ENCODE measurements around the gene FGFBP1.

Gene FGFBP1

DNA sequence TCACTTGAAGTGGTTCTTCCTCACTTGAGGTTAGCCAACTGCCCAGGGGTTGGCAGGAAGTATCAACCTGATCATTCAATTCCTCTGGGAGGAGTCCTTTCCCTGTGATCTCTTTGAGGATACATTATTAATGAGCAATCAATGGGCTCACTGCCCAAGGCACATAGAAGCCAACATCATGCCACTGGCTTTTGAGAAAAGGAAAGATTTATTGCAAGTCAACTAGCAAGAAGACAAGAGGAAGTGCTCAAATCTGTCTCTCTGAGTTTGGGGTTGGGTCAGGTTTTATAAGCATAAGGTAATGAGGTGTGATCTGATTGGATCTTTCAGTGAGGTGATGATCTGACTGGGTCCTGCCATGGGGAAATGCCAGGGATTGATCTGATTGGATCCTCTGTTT is 39.6 kb downstream of the FGFBP1 start:
- TF ChIP-seq, protein P1, sequence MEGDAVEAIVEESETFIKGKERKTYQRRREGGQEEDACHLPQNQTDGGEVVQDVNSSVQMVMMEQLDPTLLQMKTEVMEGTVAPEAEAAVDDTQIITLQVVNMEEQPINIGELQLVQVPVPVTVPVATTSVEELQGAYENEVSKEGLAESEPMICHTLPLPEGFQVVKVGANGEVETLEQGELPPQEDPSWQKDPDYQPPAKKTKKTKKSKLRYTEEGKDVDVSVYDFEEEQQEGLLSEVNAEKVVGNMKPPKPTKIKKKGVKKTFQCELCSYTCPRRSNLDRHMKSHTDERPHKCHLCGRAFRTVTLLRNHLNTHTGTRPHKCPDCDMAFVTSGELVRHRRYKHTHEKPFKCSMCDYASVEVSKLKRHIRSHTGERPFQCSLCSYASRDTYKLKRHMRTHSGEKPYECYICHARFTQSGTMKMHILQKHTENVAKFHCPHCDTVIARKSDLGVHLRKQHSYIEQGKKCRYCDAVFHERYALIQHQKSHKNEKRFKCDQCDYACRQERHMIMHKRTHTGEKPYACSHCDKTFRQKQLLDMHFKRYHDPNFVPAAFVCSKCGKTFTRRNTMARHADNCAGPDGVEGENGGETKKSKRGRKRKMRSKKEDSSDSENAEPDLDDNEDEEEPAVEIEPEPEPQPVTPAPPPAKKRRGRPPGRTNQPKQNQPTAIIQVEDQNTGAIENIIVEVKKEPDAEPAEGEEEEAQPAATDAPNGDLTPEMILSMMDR (IDR thresholded peaks at IDR 0.05): no peak
- H3K4me3 ChIP-seq (ENCODE audit: low read depth, low read length): no peak overlapping the region
- H3K36me3 ChIP-seq (ENCODE audit: control insufficient read depth, insufficient read depth, low read length): no peaks in the 10 kb centered on the region
- H3K27ac ChIP-seq: no peak overlapping the region
- no peak overlapping the region for H2AFZ ChIP-seq
- no peaks in the 10 kb centered on the region for H3K27me3 ChIP-seq (ENCODE audit: control insufficient read depth, insufficient read depth, low read length)
- no peaks in the 10 kb centered on the region for H3K9me3 ChIP-seq (ENCODE audit: control insufficient read depth, low read length)
- no peak overlapping the region for H3K9ac ChIP-seq
- no peak overlapping the region for H3K4me2 ChIP-seq (ENCODE audit: low read length)
- no peaks in the 10 kb centered on the region for H3K4me1 ChIP-seq
- H3K79me2 ChIP-seq: no peaks in the 10 kb centered on the region

DNA sequence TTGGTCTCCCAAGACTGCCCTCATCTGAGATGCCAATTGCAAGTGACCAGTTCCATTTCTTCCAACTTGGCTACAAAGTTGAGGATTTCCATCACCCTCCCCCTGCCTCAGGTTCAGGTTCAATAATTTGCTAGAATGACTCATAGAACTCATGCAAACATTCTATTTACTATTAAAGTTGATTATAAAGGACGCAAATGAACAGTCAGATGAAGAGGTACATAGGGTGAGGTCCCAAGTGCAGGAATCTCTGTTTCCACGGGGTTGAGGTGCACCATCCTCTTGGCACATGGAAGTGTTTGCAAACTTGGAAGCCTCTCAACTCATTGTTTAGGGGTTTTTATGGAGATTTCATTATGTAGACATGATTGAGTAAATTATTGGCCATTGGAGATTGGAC is 41.0 kb downstream of the FGFBP1 start:
- Histone ChIP-seq H3K4me1 (no peaks in the 10 kb centered on the region), H3K27ac (no peak overlapping the region), H3K27me3 (ENCODE audit: control insufficient read depth, insufficient read depth, low read length) (no peaks in the 10 kb centered on the region), H3K36me3 (ENCODE audit: control insufficient read depth, insufficient read depth, low read length) (no peaks in the 10 kb centered on the region), H3K9ac (no peak overlapping the region), H3K79me2 (no peaks in the 10 kb centered on the region), H3K4me2 (ENCODE audit: low read length) (no peak overlapping the region), H3K9me3 (ENCODE audit: control insufficient read depth, low read length) (no peaks in the 10 kb centered on the region), H2AFZ (no peak overlapping the region), H3K4me3 (ENCODE audit: low read depth, low read length) (no peak overlapping the region)
- TF ChIP-seq, protein P1 (IDR thresholded peaks at IDR 0.05): no peak

DNA sequence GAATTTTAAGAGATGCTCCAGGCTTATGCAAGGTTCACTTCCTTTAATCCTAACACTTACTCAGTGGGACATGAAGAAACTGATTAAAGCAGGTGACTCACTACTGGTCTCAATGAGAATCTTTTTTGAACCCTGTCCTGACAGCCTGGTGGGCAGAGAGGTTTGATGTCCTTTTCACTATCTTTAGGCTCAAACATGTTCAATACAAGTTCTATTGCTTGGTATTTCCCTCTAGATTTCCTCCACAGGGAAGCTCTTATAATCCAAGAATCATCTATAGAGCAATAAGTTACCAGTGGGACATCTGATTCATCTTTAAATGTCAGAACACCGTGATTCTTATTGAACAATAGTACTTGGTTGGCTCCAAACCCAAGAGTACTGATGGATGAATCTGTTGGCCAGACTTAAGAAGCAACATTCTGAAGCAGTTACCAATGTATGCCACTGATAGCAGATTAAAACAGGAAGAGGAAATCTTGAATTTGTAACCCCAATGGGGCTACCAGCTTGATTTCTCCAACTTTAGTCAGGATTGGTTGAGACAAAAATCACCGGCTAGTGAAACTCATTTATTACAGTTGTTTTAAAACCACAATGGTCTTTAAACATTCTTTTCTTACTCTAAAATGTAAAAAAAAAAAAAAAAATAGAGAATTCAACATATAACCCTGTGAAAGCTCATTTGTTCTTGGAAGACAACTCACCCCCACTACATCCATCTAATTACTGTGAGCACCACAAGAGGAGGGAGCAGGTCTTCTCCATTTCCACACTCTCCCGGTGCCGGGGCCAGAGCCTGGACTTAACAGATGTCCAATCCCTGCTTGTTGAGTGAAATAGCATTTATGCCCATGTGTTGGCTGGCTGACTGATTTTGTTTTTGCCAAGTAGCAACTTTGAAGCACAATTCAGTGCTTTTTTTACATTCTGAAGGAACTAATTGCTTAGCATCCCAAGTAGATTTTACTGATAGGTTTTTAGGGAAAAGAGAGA is 43.3 kb downstream of the FGFBP1 start:
- H3K27ac ChIP-seq: no peak overlapping the region
- TF ChIP-seq, protein P1 (IDR thresholded peaks at IDR 0.05): no peak
- no peaks in the 10 kb centered on the region for H3K79me2 ChIP-seq
- H3K9me3 ChIP-seq (ENCODE audit: control insufficient read depth, low read length): no peaks in the 10 kb centered on the region
- no peaks in the 10 kb centered on the region for H3K4me1 ChIP-seq
- H2AFZ ChIP-seq: no peak overlapping the region
- no peaks in the 10 kb centered on the region for H3K36me3 ChIP-seq (ENCODE audit: control insufficient read depth, insufficient read depth, low read length)
- H3K9ac ChIP-seq: no peak overlapping the region
- H3K4me2 ChIP-seq (ENCODE audit: low read length): no peak overlapping the region
- no peaks in the 10 kb centered on the region for H3K27me3 ChIP-seq (ENCODE audit: control insufficient read depth, insufficient read depth, low read length)
- H3K4me3 ChIP-seq (ENCODE audit: low read depth, low read length): no peak overlapping the region

DNA sequence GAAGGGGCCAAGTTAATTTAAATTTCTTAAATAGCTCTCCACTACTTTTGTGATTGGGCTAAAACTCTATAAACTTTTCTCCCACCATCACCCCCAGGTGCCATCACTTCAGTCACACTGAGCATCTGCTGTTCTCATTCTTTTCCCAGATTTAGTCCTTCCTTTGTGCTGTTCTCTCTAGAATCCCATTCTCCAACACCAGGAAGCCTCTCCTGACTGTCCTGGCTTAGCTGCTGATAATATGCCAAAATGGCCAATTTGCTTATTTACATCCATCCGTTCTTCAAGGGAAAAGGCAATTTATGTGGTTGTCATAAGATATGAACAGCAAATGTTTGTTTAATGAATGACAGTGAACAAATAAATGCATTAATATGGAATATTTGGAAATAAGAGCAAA is 44.1 kb downstream of the FGFBP1 start:
- Histone ChIP-seq H3K9ac (no peak overlapping the region), H3K36me3 (ENCODE audit: control insufficient read depth, insufficient read depth, low read length) (no peaks in the 10 kb centered on the region)

More for the DNA sequence above, 44.1 kb downstream of the FGFBP1 start:
- no peak overlapping the region for H3K4me3 ChIP-seq (ENCODE audit: low read depth, low read length)
- no peak overlapping the region for H3K27ac ChIP-seq
- no peak overlapping the region for H2AFZ ChIP-seq
- no peaks in the 10 kb centered on the region for H3K4me1 ChIP-seq
- no peaks in the 10 kb centered on the region for H3K27me3 ChIP-seq (ENCODE audit: control insufficient read depth, insufficient read depth, low read length)
- no peaks in the 10 kb centered on the region for H3K79me2 ChIP-seq
- H3K9me3 ChIP-seq (ENCODE audit: control insufficient read depth, low read length): no peaks in the 10 kb centered on the region
- TF ChIP-seq, protein P1 (IDR thresholded peaks at IDR 0.05): no peak
- no peak overlapping the region for H3K4me2 ChIP-seq (ENCODE audit: low read length)
